Measurements from ENCODE around the gene MYO1E.

MYO1E gene

GRCh38 chr15:59105854-59106253 is 266.8 kb downstream of the MYO1E start:
- FAIRE-seq = no peak
- peak; percentile 26 for TF ChIP-seq CTCF (IDR thresholded peaks at IDR 0.05; ENCODE audit: insufficient read depth, missing control alignments)
- no peak for DNase-seq (ENCODE audit: insufficient read length, low spot score)

- FAIRE-seq = peak; percentile 35
- TF ChIP-seq CTCF (IDR thresholded peaks at IDR 0.05; ENCODE audit: insufficient read depth, missing control alignments) = no peak
- peak; percentile 89 for DNase-seq (ENCODE audit: insufficient read length, low spot score)
These were observed 267.5 kb downstream of the MYO1E start, which contains the start of gene CCNB2 for GRCh38 chr15:59104912-59105732. Gene CCNB2, plus strand, starts transcription at chr15:59105146. Its CDS starts 123 bp downstream, at chr15:59105269.

- no peak for FAIRE-seq
- TF ChIP-seq CTCF (IDR thresholded peaks at IDR 0.05; ENCODE audit: insufficient read depth, missing control alignments) = no peak
- DNase-seq (ENCODE audit: insufficient read length, low spot score) = no peak
These were observed 268.1 kb downstream of the MYO1E start for GRCh38 chr15:59104602-59104911.

GRCh38 chr15:59099162-59099685 is 273.4 kb downstream of the MYO1E start:
- DNase-seq (ENCODE audit: insufficient read length, low spot score) (no peak), FAIRE-seq (no peak)
- no peak for TF ChIP-seq CTCF (IDR thresholded peaks at IDR 0.05; ENCODE audit: insufficient read depth, missing control alignments)

GRCh38 chr15:59096429-59096828 is 276.2 kb downstream of the MYO1E start:
- DNase-seq (ENCODE audit: insufficient read length, low spot score) = no peak
- TF ChIP-seq CTCF (IDR thresholded peaks at IDR 0.05; ENCODE audit: insufficient read depth, missing control alignments) = no peak
- FAIRE-seq = no peak

GRCh38 chr15:59094077-59094476 is 278.6 kb downstream of the MYO1E start:
- no peak for TF ChIP-seq CTCF (IDR thresholded peaks at IDR 0.05; ENCODE audit: insufficient read depth, missing control alignments)
- DNase-seq (ENCODE audit: insufficient read length, low spot score) (no peak), FAIRE-seq (no peak)

GRCh38 chr15:59087731-59088130 is 284.9 kb downstream of the MYO1E start:
- DNase-seq (ENCODE audit: insufficient read length, low spot score) = no peak
- no peak for TF ChIP-seq CTCF (IDR thresholded peaks at IDR 0.05; ENCODE audit: insufficient read depth, missing control alignments)
- no peak for FAIRE-seq
